Suppressor macrophage treated with lipopolysaccharide for 1 hour (primary cell): ENCODE data around the gene RNU1-4.
"Not testable (repeated sequence)": the region's sequence is repeated elsewhere in the genome, so short reads cannot be mapped to it uniquely, and the experiment has no call there.

Experiments used
- DNase-seq, 3 donors: peaks; one replicate each; pipeline ENCODE4 v3.0.0-alpha.2; 2020 to 2022

The RNU1-4 gene

GRCh38 chr1:16740047-16740964, at the start of gene RNU1-4:
RNU1-4 (plus strand) TSS chr1:16740516.
- DNase-seq = not testable (repeated sequence)

GRCh38 chr1:16690971-16691682, 49.2 kb upstream of the RNU1-4 start:
- DNase-seq = not testable (repeated sequence)

GRCh38 chr1:16692283-16692682, 48.0 kb upstream of the RNU1-4 start:
- DNase-seq = not testable (repeated sequence)

- not testable (repeated sequence) for DNase-seq
Measured at GRCh38 chr1:16692717-16693448, 47.4 kb upstream of the RNU1-4 start.

- not testable (repeated sequence) for DNase-seq
Measured at GRCh38 chr1:16693449-16694307, 46.6 kb upstream of the RNU1-4 start.

- not testable (repeated sequence) for DNase-seq
Measured at GRCh38 chr1:16694308-16694702, 46.0 kb upstream of the RNU1-4 start.

GRCh38 chr1:16696507-16697150, 43.7 kb upstream of the RNU1-4 start:
- DNase-seq = peak in 1 of 3 donors; percentile 12

GRCh38 chr1:16697152-16697551, 43.2 kb upstream of the RNU1-4 start:
- DNase-seq = not testable (repeated sequence)

- not testable (repeated sequence) for DNase-seq
Measured at GRCh38 chr1:16699440-16699839, 40.9 kb upstream of the RNU1-4 start.

- not testable (repeated sequence) for DNase-seq
Measured at GRCh38 chr1:16700138-16700895, 40.0 kb upstream of the RNU1-4 start.

GRCh38 chr1:16701189-16701588, 39.1 kb upstream of the RNU1-4 start:
- not testable (repeated sequence) for DNase-seq

- DNase-seq = not testable (repeated sequence)
Measured at GRCh38 chr1:16702280-16702679, 38.0 kb upstream of the RNU1-4 start.

GRCh38 chr1:16703141-16703540, 37.2 kb upstream of the RNU1-4 start:
- not testable (repeated sequence) for DNase-seq

- peak in 1 of 3 donors; percentile 11 for DNase-seq
Measured at GRCh38 chr1:16703602-16704001, 36.7 kb upstream of the RNU1-4 start.

- peak in 1 of 3 donors; percentile 12 for DNase-seq
Measured at GRCh38 chr1:16704076-16704475, 36.2 kb upstream of the RNU1-4 start.

GRCh38 chr1:16704502-16705100, 35.7 kb upstream of the RNU1-4 start:
- DNase-seq = not testable (repeated sequence)

- DNase-seq = not testable (repeated sequence)
Measured at GRCh38 chr1:16706302-16706701, 34.0 kb upstream of the RNU1-4 start.

GRCh38 chr1:16707130-16708093, 32.9 kb upstream of the RNU1-4 start:
- peak in 1 of 3 donors; percentile 17 for DNase-seq

GRCh38 chr1:16708704-16709103, 31.6 kb upstream of the RNU1-4 start:
- DNase-seq = not testable (repeated sequence)
